LNCAP (cell line): ENCODE measurements around the gene PARP1.

Experiments
- TF ChIP-seq, protein P1 (sequence below): fragments of 450-650 bp; IDR thresholded peaks from 2 replicates; pipeline ENCODE4 v1.5.1; 2017; ENCODE audit warnings: mild to moderate bottlenecking

The PARP1 gene

GRCh38 chr1:226447932-226448665 is 40.2 kb upstream of the PARP1 start:
- TF ChIP-seq, protein P1, sequence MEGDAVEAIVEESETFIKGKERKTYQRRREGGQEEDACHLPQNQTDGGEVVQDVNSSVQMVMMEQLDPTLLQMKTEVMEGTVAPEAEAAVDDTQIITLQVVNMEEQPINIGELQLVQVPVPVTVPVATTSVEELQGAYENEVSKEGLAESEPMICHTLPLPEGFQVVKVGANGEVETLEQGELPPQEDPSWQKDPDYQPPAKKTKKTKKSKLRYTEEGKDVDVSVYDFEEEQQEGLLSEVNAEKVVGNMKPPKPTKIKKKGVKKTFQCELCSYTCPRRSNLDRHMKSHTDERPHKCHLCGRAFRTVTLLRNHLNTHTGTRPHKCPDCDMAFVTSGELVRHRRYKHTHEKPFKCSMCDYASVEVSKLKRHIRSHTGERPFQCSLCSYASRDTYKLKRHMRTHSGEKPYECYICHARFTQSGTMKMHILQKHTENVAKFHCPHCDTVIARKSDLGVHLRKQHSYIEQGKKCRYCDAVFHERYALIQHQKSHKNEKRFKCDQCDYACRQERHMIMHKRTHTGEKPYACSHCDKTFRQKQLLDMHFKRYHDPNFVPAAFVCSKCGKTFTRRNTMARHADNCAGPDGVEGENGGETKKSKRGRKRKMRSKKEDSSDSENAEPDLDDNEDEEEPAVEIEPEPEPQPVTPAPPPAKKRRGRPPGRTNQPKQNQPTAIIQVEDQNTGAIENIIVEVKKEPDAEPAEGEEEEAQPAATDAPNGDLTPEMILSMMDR = no peak

DNA sequence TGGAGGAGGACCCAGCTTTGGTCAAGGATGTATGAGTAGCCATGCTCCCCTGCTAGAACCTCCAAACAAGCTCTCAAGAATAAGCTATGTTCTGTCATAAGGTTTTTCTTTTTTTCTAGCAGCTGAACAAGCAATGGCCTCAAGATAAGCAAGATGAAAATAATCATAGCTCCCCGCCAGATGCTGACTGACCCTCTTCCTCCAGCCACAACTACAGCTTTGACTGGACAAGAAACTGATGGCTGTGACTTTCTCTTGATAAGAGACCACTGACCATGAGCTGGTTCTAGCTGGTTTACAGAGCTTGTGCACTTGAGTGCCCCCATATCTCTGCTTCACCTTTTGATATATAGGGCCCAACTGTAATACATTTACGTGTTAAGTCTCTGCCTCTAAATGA is 38.2 kb upstream of the PARP1 start:
- TF ChIP-seq, protein P1 = no peak

DNA sequence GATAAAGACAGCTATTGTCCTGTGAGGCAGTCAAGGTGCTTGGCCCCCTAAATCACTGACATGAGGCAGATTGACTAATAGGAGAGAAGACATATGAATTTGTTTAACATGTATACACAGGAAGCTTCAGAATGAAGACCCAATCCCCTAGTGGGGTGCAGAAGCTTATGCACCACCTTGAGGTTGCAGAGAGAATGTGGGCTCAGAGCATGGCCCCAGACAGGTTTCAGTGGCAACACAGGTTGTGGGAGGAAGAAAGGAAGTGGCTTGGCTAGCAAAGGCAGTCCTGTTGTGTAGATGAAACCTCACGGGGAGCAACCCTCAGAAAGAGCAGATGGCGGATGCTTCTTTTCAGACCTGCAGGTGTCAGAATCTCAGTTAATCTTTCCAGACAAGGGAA is 37.0 kb upstream of the PARP1 start:
- TF ChIP-seq, protein P1 = no peak

DNA sequence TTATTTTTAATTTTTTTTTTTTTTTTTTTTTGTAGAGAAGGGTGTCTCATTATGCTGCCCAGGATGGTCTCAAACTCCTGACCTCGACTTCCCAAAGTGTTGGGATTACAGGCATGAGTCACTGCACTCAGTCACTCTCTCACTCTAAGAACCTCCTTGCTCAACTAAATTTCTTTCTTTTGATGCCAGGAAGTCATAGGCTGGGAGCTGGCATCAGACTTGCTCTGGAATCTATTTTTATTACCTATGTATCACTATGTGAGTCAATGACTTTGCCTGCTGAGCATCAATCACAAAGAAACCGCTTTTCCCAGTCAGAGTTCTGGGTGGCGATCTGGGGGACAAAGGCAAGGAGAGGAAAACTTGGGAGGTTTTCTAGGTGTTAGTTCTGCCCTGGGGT is 35.5 kb upstream of the PARP1 start:
- TF ChIP-seq, protein P1 = no peak

- TF ChIP-seq, protein P1 = no peak
Observed at GRCh38 chr1:226443033-226443432, 35.1 kb upstream of the PARP1 start.

GRCh38 chr1:226441629-226442028 is 33.7 kb upstream of the PARP1 start:
- TF ChIP-seq, protein P1 = no peak

GRCh38 chr1:226440512-226440911 is 32.6 kb upstream of the PARP1 start:
- TF ChIP-seq, protein P1 = no peak

DNA sequence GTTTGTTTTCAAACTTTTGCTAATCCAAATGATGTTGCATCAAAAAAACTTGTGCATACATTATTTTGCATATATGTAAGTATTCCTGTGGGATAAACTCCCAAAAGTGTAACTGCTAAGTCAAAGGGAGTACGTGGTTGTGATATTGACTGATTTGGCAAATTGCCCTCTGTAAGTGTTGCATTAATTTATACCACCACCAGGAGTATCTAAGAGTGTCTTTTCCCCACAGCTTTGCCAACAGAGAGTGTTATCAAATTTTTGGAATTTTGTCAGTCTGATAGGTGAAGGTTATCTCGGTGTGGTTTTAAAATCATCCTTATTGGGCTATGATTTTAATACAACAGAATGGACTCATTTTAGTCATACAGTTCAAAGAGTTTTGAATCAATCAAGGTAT is 30.1 kb upstream of the PARP1 start:
- TF ChIP-seq, protein P1 = no peak; the same call in 1 of the 2 replicates
